ENCODE measurements around the gene MDC1.

MDC1 gene

GRCh38 chr6:30689985-30690384 is 27.1 kb downstream of the MDC1 start:
- H3K4me3 ChIP-seq (ENCODE audit: control insufficient read depth, low read depth, low read length), result peak overlapping the region; percentile 83
- no peak for DNase-seq (ENCODE audit: low read depth)
- no peak for TF ChIP-seq CTCF (IDR thresholded peaks at IDR 0.05; ENCODE audit: control insufficient read depth, insufficient read depth, low read depth, low read length, missing control alignments)

GRCh38 chr6:30689022-30689865 is 27.8 kb downstream of the MDC1 start:
- TF ChIP-seq CTCF (IDR thresholded peaks at IDR 0.05; ENCODE audit: control insufficient read depth, insufficient read depth, low read depth, low read length, missing control alignments), result no peak
- H3K4me3 ChIP-seq (ENCODE audit: control insufficient read depth, low read depth, low read length), result no peak overlapping the region
- DNase-seq (ENCODE audit: low read depth), result no peak

GRCh38 chr6:30688569-30688968 is 28.5 kb downstream of the MDC1 start:
- no peak for TF ChIP-seq CTCF (IDR thresholded peaks at IDR 0.05; ENCODE audit: control insufficient read depth, insufficient read depth, low read depth, low read length, missing control alignments)
- peak overlapping the region; percentile 89 for H3K4me3 ChIP-seq (ENCODE audit: control insufficient read depth, low read depth, low read length)
- DNase-seq (ENCODE audit: low read depth), result no peak

- TF ChIP-seq CTCF (IDR thresholded peaks at IDR 0.05; ENCODE audit: control insufficient read depth, insufficient read depth, low read depth, low read length, missing control alignments), result peak; percentile 46
- DNase-seq (ENCODE audit: low read depth), result no peak
- peak overlapping the region; percentile 89 for H3K4me3 ChIP-seq (ENCODE audit: control insufficient read depth, low read depth, low read length)
These were observed 29.2 kb downstream of the MDC1 start for GRCh38 chr6:30687659-30688431.

- no peak for TF ChIP-seq CTCF (IDR thresholded peaks at IDR 0.05; ENCODE audit: control insufficient read depth, insufficient read depth, low read depth, low read length, missing control alignments)
- DNase-seq (ENCODE audit: low read depth), result peak; percentile 85
- peak overlapping the region; percentile 89 for H3K4me3 ChIP-seq (ENCODE audit: control insufficient read depth, low read depth, low read length)
These were observed 30.0 kb downstream of the MDC1 start for GRCh38 chr6:30686908-30687658.

All from AG09309 (cell line).